ENCODE results near the gene TRAPPC2L. TPM values are rescaled to one million over a fixed set of nuclear protein-coding genes. Genes with fewer than 3 reads are reported as not detected.

Gene TRAPPC2L
- total RNA-seq, 1 experiment from 2014 or later, result 82.0 TPM

GRCh38 chr16:88815901-88816589 lies 40.9 kb upstream of the TRAPPC2L start:
- TF ChIP-seq IRF1 (CRISPR knock-in tag; IDR thresholded peaks at IDR 0.05) (no peak), SMAD3 (CRISPR knock-in tag; IDR thresholded peaks at IDR 0.05; ENCODE audit: borderline replicate concordance) (no peak), ZNF396 (CRISPR knock-in tag; IDR thresholded peaks at IDR 0.05; ENCODE audit: borderline replicate concordance) (no peak), ZNF512 (CRISPR knock-in tag; IDR thresholded peaks at IDR 0.05; ENCODE audit: borderline replicate concordance) (no peak), FOXP4 (CRISPR knock-in tag; IDR thresholded peaks at IDR 0.05) (0 out of 2 replicates have a peak, but pooled peaks have one; percentile 32), CTCF (IDR thresholded peaks at IDR 0.05) (peak; percentile 63; the same call in 1 of the 2 replicates)
- Mint-ChIP-seq H3K9me3 (no peaks in the 10 kb centered on the region), H3K27ac (no peak overlapping the region), H3K27me3 (ENCODE audit: low read depth) (no peaks in the 10 kb centered on the region), H3K4me1 (peaks cover 4% of the 10 kb centered on the region), H3K4me3 (no peak overlapping the region), H3K36me3 (no peaks in the 10 kb centered on the region)
- ATAC-seq, result peak; percentile 40
- POLR2A ChIA-PET, result no interaction called here
- DNase-seq (ENCODE audit: low spot score), result peak; percentile 69
- CTCF ChIA-PET, result interaction anchor here (0.6 to 5.5 kb wide), 20 partner anchors 11 to 402 kb away, joined by 3 to 32 read pairs (median 5); partner anchors contain the start of genes CDH15, GALNS, TRAPPC2L and ZNF778

GRCh38 chr16:88816736-88817535 lies 40.0 kb upstream of the TRAPPC2L start:
- Mint-ChIP-seq H3K4me1 (peaks cover 4% of the 10 kb centered on the region), H3K4me3 (no peak overlapping the region), H3K27ac (no peak overlapping the region), H3K9me3 (no peaks in the 10 kb centered on the region), H3K36me3 (no peaks in the 10 kb centered on the region), H3K27me3 (ENCODE audit: low read depth) (no peaks in the 10 kb centered on the region)
- TF ChIP-seq HMGXB4 (CRISPR knock-in tag; IDR thresholded peaks at IDR 0.05), result 0 out of 2 replicates have a peak, but pooled peaks have one; percentile 2
- no peak for TF ChIP-seq ZSCAN18 (CRISPR knock-in tag; IDR thresholded peaks at IDR 0.05)
- ChIA-PET POLR2A (no interaction called here), CTCF (interaction anchor here (1.2 to 5.5 kb wide), 6 partner anchors 10 to 401 kb away, joined by 3 to 32 read pairs (median 10); partner anchors contain the start of genes GALNS, TRAPPC2L and ZNF778)
- no peak for DNase-seq (ENCODE audit: low spot score)
- ATAC-seq, result no peak

Data from WTC11 (cell line).